ENCODE results near the gene CEP162. TPM values are rescaled to one million over a fixed set of nuclear protein-coding genes. Genes with fewer than 3 reads are reported as not detected.

CEP162 gene
- total and polyA plus RNA-seq, 10 of the 15 experiments (the other 5 are each of a cell fraction or from before 2014, with no cell fraction given) = 2.7 to 7.9 (median 4.5) TPM

DNA sequence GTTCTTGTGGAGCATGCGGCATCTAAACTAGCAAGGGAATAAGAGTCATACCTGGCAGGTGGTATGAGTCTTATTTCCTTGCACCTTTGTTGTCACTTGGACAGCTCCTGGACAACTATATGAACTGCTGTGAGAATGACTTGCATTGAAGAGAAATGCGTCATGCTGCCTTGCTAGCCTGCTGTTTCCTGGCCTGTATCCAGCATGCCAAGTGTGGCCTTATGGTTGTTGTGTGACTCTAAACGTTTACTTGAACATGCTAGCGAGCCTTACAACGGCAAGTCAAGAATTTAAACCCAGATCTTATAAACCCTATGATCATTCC, 90.4 kb downstream of the CEP162 start:
- no peaks in the 10 kb centered on the region for H3K4me1 ChIP-seq (ENCODE audit: control insufficient read depth, insufficient read depth, low read length)
- ChIA-PET SMC1A (ENCODE audit: uncharacterized antibody, unreplicated experiment) (no interaction called here), POLR2A (no interaction called here), CTCF (no interaction called here), RAD21 (ENCODE audit: unreplicated experiment) (no interaction called here)
- no peaks in the 10 kb centered on the region; a peak in 1 of 4 replicates for H3K36me3 ChIP-seq (ENCODE audit: control insufficient read depth in 2 of 2, insufficient read depth in 2 of 2, low read length in 1 of 2)
- no TSS peak for BruUV-seq (replicated peaks)
- H3K27ac ChIP-seq (ENCODE audit: control insufficient read depth, insufficient read depth) = no peak overlapping the region
- intact Hi-C loops (cut with micrococcal nuclease; ENCODE audit: unreplicated experiment) (no loop called here), in situ Hi-C loops (cut with MboI) (no loop called here)
- no peaks in the 10 kb centered on the region for H3K79me2 ChIP-seq (ENCODE audit: control insufficient read depth, insufficient read depth, low read length)
- no peak overlapping the region for H2AFZ ChIP-seq (ENCODE audit: control insufficient read depth, low read depth, low read length)
- H3K4me3 ChIP-seq = no peak overlapping the region
- TF ChIP-seq MEF2B (IDR thresholded peaks at IDR 0.05; ENCODE audit: partially characterized antibody, poor library complexity, severe bottlenecking) (no peak), IKZF1 (conservative IDR thresholded peaks at IDR 0.05) (no peak), ETV6 (conservative IDR thresholded peaks at IDR 0.05 in 1 of 2, IDR thresholded peaks at IDR 0.05 in 1 of 2; ENCODE audit: borderline replicate concordance in 1 of 2, low read depth in 1 of 2) (no peak), PAX8 (IDR thresholded peaks at IDR 0.05) (no peak), ZBED1 (IDR thresholded peaks at IDR 0.05; ENCODE audit: borderline replicate concordance) (no peak)
- TF ChIP-seq, protein P1, sequence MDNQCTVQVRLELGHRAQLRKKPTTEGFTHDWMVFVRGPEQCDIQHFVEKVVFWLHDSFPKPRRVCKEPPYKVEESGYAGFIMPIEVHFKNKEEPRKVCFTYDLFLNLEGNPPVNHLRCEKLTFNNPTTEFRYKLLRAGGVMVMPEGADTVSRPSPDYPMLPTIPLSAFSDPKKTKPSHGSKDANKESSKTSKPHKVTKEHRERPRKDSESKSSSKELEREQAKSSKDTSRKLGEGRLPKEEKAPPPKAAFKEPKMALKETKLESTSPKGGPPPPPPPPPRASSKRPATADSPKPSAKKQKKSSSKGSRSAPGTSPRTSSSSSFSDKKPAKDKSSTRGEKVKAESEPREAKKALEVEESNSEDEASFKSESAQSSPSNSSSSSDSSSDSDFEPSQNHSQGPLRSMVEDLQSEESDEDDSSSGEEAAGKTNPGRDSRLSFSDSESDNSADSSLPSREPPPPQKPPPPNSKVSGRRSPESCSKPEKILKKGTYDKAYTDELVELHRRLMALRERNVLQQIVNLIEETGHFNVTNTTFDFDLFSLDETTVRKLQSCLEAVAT (IDR thresholded peaks at IDR 0.05) = no peak
- H3K27me3 ChIP-seq (replicated peaks in 1 of 2; ENCODE audit: control insufficient read depth in 2 of 2, insufficient read depth in 2 of 2, low read length in 1 of 2) = no peaks in the 10 kb centered on the region
- FAIRE-seq = no peak
- no peak for ATAC-seq
- H3K9me3 ChIP-seq (replicated peaks; ENCODE audit: control insufficient read depth, insufficient read depth, low read length) = no peaks in the 10 kb centered on the region
- no peaks in the 10 kb centered on the region for H4K20me1 ChIP-seq (ENCODE audit: control insufficient read depth, insufficient read depth)
- no peak overlapping the region for H3K4me2 ChIP-seq (ENCODE audit: control insufficient read depth, insufficient read depth)
- no peak for DNase-seq (ENCODE audit: low read depth, low spot score)
- WGBS (ENCODE audit: insufficient coverage, insufficient replicate concordance, low lambda C conversion rate, missing lambda C conversion rate) = 89% methylated on average over 5 of the region's 5 CpGs
- H3K9ac ChIP-seq (ENCODE audit: control insufficient read depth, insufficient read depth, low read length) = no peak overlapping the region
